NCI-H146 (cell line): Measurements from ENCODE around the gene FMO5.
A peak's percentile ranks its signal among the peaks of the same experiment; 100 is the strongest.
"Not testable (repeated sequence)": the region's sequence is repeated elsewhere in the genome, so short reads cannot be mapped to it uniquely, and the experiment has no call there.

Experiments used
- DNase-seq: peaks from one replicate; lab custom pipeline; 2025; lab: John Stamatoyannopoulos, UW

Gene FMO5

DNA sequence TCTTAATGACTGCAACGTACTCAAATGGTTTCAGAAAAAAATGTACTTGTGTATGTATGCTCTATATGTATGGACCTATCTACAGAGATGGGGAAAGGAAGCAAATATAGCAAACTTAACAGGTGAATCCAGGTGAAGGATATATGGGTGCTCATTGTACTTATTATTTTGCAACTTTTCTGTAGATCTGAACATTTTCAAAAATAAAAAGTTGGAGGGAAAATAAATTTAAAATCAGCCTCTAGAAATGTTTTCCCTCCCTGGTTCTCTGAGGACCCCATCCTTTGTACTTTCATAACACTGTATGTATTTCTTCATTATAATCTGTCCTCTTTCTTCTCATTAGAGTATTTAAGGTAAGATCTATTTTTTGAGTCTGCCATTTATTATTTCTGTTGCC lies 17.9 kb downstream of the FMO5 start:
- no peak for DNase-seq

DNA sequence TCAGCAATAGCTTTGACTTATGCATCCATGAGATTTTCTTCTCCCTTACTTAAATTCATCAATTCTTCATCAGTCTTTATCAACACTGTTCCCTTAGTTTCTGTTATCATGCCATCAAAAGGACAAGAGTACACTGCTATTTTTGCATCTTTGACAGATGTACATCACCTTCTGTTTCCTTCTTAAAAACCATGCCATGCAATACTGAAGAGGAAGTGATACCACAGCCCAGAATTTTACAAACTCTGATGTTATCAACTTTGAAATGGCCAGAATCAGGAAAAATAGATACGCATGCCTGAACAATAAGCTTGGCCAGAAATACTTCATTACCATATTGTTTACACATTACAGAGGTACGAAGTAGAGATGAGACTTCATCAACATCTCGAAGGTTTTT lies 21.1 kb downstream of the FMO5 start:
- DNase-seq: no peak

DNA sequence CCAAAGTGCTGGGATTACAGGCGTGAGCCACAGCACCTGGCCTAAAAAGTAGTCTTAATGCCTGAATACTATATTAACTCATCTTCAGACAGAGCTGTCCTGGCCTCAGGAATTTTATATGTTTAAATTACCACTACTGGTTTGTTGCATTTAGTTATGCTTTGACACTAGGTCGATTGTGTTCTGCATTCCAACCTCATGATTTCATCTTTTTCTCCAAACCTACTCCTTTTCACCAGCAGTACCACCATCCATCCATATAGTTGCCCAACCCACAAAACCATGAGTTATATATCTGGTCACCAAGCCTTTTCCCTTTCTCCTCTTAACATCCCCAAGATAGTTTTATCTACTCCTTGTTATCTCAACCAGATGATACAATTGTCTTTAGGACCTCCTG lies 22.6 kb downstream of the FMO5 start:
- DNase-seq: no peak

DNA sequence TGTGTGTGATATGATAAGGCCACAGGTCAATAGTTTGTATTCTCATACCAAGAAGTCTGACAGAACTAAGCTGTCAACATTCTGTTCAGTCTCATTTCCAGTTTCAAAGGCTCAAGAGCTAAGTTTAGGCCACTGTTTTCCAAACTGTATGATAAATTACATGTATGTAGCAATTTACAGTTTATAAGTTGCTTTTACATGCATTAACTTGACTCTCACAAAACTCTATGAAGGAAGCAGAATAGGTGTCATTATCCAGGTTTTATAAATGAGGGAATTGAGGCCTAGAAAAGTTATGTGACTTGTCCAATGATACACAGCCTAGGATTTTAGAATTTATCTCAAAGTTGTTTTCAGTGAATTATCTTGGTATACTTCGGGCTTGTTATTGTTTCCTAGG lies 23.4 kb downstream of the FMO5 start:
- DNase-seq: no peak

DNA sequence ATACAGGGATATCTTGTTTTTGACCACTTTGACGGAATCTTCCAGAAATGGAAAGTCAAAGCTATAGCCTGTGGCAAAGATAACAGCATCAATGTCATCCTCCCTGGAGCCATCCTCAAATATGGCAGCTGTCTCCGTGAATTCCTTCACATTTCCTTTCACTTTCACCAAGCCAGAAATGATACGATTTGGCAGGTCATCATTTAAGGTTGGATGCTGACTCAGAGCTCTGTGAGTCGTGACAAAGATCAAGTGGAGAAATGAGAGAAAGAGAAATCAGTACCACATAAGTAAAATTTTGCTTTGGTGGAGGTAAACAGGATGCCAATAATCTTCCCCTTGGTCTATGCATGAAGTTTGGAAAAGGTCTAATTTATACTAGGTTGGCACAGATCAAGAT lies 23.9 kb downstream of the FMO5 start:
- DNase-seq: no peak

DNA sequence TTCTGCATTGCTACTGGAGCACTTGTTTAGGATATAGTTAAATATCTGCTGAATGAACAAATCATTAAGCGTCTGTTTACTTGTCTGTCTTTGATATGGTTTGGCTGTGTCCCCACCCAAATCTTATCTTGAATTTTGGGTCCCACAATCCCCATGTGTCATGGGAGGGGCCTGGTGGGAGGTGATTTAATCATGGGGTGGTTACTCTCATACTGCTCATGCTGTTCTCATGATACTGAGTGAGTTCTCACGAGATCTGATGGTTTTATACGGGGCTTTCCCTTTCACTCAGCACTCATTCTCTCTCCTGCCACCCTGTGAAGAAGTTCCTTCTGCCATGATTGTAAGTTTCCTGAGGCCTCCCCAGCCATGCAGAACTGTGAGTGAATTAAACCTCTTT lies 27.8 kb downstream of the FMO5 start:
- DNase-seq: not testable (repeated sequence)

DNA sequence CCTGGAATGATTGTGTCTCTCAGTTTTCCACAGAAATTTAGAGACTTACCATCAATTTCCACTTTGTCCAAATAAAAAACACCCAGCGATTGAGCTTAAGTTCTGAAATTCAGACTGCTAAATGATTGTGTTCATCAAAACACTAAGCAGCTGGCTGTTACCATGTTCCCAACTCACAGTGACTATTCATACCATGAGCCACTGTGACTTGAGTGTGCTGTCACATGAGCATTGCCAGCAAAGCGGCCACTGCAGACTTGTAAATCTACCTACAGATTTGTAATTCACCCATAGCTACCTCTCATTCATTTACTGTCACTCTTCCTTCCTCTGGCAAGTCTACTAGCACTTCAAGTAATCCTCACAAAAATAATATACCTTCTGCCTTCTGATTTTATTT lies 35.6 kb downstream of the FMO5 start:
- DNase-seq: no peak

DNA sequence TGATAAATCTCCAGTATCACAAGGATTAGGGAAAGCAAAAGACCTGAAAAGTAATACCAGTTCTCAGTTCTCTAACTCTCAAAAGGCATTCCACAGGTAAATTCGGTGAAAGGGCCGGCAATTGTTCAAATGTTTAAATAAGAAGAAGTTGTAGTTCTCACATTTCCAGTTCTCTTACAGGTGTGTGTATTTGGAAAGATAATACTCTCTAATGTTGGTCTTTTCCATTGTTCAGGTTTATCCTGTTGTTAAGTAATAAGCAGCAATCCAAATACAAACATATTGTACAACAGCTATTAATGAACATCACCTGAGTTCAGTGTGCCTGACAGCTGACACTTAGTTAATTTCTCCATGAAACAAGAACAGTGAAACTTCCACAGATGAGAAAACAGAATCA lies 39.7 kb downstream of the FMO5 start:
- peak; percentile 88 for DNase-seq

DNA sequence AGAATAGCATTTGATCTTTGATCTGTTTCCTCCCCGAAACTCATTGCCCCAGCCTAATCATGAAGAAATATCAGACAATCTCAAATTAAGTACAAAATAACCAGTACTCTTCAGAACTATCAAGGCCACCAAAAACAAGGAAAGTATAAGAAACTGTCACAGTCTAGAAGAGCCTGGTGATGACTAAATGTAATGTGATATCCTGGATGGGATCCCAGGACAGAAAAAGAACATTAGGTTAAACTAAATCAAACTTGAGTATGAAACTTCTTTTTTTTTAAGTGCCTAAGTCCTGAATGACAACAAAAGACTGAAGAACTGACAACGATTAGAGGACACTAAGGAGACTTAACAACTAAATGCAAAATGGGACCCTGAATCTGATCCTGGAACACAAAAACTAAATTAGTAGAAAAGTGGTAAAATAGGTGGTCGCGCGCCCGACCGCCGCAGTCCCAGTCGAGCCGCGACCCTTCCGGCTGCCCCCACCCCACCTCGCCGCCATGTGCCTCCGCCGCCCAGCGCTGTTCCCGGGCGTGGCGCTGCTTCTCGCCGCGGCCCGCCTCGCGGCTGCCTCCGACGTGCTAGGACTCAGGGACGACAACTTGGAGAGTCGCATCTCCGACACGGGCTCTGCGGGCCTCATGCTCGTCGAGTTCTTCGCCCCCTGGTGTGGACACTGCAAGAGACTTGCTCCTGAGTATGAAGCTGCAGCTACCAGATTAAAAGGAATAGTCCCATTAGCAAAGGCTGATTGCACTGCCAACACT lies 47.3 kb downstream of the FMO5 start:
- no peak for DNase-seq

DNA sequence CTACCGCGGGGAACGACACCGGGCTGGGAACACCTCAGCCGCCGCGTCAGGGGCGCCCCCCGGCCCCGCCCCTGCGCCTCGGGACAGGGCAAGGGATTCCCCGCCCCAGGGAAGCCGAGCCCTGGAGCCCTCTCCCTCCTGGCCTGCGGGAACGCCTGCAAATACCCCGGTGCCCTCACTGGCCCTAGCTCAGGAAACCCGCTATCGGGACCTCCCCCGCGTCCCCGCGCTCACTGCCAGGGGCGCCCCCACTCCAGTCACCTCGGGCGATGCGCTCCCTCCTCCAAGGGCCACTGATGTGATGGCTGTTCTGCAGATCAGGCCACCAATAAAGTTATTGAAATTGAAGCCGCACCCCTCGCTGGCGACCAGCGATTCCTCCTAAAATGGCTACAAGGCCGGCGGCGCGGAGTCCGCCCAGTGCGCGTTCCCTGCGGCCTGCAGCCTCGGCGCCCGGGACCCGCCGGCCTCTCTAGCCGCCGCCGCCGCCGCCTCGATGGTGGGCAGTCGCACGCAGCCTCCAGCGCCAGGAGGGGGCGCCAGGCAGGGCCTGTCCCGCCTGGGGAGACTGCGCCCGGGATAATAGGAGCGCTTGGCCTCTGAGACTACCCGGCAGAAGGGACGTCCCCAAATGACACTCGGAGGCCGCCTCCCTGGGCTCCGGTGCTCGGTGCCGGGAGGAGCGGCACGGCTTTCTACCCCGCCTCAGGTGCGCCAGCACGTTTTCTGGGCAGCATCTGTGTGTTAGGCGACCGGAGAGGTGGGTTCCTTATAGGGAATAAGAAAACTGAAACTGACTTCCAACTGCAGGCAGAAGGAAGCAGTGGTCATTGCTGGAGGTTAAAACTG lies 52.7 kb downstream of the FMO5 start, which contains the start of gene PRKAB2:
TSS of gene PRKAB2 (minus strand) at position 303 of the 849 bp plus-strand sequence. CDS start 326 bp downstream, outside the sequence.
- peak; percentile 93 for DNase-seq

DNA sequence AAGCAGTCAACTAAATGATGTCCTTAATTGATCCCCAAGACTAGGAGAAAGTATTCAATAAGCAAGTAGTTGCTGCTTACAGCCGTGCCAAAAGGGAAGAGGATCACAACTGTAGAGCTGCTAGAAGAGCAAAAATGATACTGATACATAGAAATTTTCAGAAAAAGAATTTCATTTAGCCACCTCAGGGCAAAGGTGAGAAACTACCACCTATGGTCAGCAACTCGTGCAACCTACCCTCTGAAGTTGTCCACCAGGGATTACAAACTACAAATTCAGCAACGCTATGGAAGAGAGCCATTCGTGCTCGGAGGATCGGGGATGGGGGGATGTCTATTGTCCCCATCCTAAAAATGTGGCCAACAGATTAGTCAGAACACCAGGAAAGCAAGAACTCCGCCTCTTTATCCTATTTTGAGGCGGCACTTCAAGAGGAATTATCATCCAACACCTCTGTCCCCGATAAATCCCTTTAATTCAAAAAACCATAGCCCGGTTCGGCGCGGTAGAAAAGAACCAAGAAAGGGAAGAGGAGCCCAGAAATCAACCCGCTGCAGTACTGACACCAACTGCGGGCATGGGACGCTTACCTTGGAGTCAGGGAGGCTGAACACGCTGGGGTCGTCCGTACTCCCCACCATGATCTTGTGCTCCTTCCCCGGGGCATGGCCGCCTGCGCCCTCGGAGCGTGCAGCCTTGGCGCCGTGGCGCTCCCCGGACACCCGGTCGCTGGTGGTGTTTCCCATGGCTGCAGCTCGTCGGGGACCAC lies 53.6 kb downstream of the FMO5 start:
- DNase-seq: no peak

DNA sequence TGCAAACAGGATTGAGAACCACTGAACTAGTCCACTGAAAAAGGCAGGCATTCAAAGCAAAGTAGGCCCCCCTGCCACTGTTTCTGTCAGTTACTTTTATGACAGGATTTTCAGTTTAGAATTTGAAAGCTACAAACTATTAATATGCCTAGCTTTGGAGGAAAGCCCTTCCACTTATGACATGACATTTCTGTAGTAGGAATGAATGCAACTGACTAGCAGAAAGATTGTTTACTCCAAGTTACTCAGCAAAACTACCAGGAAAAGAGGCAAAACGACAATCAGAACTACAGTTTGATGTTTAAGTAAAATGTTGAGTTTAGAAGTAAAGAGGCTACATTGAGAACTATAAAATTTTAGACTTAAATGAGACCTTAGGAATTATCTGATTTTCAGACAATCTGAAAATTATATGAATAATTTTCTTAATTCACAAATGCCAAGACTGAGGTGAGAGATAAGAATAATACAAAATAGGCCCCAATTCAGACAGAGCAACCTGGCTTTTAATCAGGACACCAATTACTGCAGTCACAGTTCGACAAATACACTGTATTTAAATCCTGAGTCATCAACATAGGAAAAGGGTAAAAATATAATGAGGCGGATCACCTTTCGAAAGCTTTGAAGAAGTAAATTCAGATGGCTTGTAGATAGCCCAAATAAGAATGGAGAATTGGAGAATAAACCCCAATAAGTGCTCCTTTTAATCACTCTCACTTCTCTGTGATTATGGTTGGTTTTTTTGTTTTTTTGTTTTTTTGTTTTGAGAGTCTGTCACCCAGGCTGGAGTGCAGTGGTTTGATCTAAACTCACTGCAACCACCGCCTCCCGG lies 55.1 kb downstream of the FMO5 start:
- no peak for DNase-seq

DNA sequence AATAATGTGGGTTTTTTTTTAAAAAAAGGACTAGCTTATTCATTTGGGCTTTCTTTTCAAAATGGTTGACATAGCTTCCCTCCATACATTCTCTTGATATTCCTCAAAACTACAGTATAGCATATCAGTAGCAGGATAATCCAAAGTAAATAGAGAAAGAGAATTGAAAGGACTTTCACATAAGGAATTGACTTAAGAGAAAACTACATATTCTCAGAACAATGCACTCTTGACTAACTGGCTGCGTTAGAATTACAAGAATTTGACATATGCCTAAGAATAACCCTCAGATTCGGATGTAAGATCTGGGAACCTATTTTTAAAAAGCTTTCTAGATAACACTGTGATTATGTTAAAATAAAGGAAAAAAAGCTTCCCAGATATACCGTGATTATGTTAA lies 56.0 kb downstream of the FMO5 start:
- DNase-seq: no peak

DNA sequence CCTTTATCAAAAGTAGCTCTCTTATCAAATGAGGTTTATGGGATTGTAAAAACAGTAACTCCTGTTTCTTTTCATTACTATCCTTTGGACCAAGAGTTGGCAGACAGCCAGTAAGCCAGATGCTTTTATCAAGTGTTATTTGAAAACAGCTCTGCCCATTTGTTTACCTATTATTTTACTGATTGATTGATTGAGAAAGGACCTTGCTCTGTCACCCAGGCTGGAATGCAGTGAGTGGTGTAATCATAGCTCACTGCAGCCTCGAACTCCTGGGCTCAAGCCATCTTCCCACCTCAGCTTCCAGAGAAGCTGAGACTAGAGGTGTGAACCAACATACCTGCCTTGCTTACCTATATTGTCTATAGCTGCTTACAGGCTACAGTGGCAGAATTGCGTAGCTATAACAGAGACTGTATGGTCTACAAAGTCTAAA lies 56.5 kb downstream of the FMO5 start:
- peak; percentile 70 for DNase-seq

DNA sequence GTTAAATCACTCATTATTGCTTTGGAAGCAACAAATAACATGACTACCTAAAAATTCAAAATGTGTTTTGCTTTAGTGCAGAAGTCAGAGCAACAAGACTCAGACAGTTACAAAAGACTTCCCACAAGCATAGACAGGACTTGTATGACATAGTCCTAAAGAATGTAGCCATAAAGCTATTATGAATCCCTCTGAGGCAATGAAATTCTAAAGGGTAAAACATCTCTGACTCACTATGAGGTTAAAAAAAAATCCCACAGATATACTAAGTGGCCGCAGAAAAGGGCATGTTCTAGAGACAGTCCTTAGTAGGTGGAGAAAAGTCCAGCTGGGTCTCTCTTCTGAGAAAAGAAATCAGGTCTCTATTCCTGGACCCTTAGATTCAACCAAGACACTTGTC lies 57.8 kb downstream of the FMO5 start:
- DNase-seq: no peak

DNA sequence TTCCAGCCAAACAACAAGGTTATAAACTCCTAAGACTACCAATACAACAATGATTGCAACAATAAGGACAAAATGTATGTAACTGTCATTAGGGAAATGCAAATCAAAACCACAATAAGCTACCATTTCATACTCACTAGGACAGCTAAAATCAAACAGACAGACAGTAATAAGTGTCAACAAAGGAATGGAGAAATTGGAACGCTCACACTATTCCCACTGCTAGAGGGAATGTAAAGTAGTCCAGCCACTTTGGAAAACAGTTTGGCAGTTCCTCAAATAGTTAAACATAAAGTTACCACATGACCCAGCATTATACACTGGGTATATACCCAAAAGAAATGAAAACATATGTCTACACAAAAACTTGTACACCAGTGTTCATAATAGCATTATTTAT lies 62.1 kb downstream of the FMO5 start:
- DNase-seq: no peak

DNA sequence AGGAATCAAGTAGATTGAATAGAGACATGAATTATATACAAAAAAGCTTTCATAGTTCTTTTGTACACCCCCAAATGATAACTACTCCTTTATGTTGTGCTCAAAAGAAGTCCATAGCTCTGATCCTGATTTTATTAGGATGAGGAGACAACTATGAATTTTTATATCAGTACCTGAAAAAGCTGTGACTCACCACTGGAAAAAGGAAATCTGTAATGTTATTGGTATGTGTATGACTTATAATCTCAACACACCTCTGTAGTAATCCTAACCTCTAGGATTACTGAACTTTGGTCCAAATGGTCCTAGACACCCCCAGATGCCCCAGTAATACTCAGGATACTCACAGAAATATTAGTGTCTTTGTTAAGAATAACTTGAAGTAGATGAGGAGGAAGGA lies 63.0 kb downstream of the FMO5 start:
- no peak for DNase-seq

DNA sequence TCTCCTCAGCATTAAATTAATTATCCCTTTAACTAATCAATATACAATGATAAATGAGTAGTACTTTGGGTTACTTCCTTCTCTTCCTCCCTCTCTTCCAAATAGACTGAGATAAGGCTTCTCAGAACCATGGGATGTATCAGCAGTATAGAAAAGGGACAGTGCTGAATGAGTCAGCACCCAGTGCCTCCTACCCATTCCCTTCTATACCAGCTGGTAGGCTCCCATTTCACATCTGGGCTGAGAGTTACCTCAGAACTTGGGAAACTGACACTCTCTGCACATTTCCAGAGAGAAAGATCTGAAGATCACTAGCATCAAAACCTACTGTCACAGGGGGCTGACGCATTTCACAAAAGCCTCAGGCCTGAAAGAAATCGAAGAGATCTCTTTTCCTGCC lies 68.0 kb downstream of the FMO5 start:
- DNase-seq: not testable (repeated sequence)

DNA sequence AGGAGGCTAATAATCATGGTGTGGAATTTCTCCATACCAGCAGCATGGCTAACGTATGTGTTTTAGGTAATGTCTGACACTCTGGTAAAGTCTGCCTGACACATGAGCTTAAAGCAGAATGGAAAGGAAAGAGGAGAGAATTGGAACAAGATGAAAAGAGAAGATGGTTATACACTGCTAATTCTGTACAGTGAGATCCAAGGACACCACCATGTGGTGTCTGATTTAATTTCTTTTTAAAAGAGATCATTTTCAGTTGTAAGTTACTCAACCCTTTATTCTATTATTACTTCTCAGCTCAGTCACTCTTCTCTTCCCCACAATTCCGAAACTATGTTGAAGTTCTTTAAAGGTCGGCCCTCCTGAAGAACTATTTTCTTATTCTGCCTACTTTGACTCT lies 68.5 kb downstream of the FMO5 start:
- DNase-seq: no peak

DNA sequence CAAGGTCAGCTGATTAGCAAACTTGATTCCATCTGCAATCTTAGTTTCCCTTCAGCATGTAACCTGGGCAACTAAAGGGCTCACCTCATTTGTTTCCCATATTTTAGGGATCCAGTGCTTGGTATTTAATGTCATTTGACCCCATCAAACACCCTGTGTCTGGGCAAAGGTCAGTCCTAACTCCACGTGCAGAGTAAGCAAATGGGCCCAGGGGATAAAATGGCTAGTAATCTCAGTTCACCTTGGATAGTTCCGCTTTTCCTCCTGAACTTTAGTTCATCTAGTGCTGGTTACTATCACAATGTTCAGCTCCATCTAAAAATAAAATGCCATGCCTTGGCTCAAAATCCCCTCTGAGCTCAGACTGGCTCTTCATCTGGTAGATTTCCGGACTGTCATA lies 72.4 kb downstream of the FMO5 start:
- DNase-seq: no peak

DNA sequence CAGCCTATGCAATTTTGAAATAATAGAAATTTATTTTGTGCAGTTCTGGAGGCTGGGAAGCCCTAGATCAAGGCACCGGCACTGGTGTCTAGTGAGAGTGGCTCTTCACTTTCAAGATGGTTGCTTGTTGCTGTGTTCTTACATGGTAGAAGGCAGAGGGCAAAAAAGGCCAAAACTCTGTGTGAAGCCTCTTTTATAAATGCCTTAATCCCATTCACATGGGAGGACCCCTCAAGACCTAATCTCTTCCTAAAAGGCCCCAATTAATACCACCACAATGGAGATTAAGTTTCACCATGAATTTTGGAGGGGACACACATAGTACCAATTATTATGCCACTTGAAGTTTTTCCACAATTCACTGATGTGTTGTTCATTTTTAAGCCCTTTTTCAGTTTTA lies 73.9 kb downstream of the FMO5 start:
- DNase-seq: no peak

DNA sequence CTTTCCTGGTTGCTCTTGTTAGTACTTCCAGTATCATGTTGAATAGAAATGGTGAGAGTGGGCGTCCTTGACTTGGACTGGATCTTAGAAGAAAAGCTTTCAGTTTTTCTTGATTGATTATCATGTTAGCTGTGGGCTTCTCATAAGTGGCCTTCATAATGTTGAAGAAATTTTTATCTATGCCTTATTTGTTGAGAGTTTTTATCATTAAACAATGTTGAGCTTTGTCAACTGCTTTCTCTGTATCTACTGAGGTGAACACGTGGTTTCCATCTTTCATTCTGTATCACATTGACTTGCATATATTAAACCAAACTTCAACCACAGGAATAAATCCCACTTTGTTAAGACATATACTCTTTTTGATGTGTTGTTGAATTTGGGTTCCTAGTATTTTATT lies 82.3 kb downstream of the FMO5 start:
- DNase-seq: no peak
